SU-DHL-6 (cell line): ENCODE data around the gene TSPAN6.

Experiments used
- CTCF ChIP-seq: fragments of 200-600 bp; sonication (generic); IDR thresholded peaks from one replicate; pipeline ENCODE4 v1.5.1; 2017; ENCODE audit warnings: antibody characterized with exemption, mild to moderate bottlenecking, low read length, moderate library complexity; ENCODE audit not compliant: insufficient read depth, poor library complexity, severe bottlenecking
- EZH2phosphoT487 ChIP-seq: fragments of 200-600 bp; sonication (generic), shearing (Covaris generic); conservative IDR thresholded peaks from 2 replicates; pipeline ENCODE4 v1.6.1; 2018; ENCODE audit warnings: mild to moderate bottlenecking, antibody characterized with exemption, low read length, moderate library complexity, mixed read lengths

DNA sequence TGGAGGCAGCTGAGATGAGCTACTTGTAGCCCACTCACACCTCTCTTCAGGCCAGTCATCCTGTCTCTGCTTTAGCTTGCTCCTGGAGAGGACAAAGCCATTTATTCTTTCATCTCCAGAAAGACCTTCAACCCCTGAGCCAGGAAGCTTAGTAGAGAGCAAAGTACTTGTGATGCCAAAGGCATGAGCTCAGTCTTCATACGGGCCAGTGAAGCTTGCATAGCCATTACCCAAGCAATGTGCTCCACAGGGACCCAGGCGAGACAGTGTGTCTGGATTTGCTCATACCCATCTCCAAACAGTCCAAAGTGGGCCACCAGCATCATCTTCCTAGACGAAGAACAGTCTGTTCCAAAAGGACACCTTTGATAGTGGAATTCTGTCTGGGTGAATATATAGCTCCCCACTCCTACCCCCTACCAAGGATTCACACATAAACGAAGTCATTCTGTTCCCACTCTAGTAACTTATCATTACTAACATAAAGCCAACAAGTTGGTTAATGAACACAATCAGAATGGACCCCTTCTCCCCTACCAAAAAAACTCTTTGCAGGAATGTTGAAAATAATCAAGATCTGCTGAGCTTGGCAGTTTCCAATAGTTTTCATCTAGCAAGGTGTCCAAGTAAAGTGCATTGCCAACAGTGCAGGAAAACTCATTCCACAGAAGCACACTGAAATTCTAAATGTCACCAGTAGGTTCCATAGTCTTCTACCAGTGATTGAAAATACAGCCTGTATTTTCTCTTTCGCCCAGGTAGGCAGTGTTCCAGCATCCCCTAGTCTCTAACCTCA is 45.2 kb downstream of the TSPAN6 start:
- no peak for TF ChIP-seq CTCF
- TF ChIP-seq EZH2phosphoT487 = no peak
